Liver (tissue), 9 donors: ENCODE data around the gene ATAT1. TPM values are rescaled to one million over a fixed set of nuclear protein-coding genes. Genes with fewer than 3 reads are reported as not detected.

Source experiments
- DNase-seq: peaks from one replicate; pipeline ENCODE4 v3.0.0-alpha.2; 2017; ENCODE audit warnings: low spot score
- H3K27ac ChIP-seq, 2 donors: one replicate each; pipeline ENCODE4 v1.7.0; 2013; ENCODE audit warnings: inconsistent platforms in 2 of 2, low read length in 2 of 2, control low read depth in 1 of 2, low read depth in 1 of 2, mild to moderate bottlenecking in 1 of 2
- H3K27me3 ChIP-seq, 4 donors: one replicate each; pipeline versions ENCODE4 v1.6.1 to v1.7.0; 2013; ENCODE audit warnings: low read length in 3 of 4, inconsistent platforms in 1 of 4, mild to moderate bottlenecking in 1 of 4, moderate library complexity in 1 of 4; ENCODE audit not compliant: control insufficient read depth in 4 of 4, insufficient read depth in 4 of 4
- H3K36me3 ChIP-seq, 4 donors: one replicate each; pipeline versions ENCODE4 v1.6.1 to v1.7.0; 2013; ENCODE audit warnings: low read length in 3 of 4, mild to moderate bottlenecking in 3 of 4, low read depth in 1 of 4, moderate library complexity in 1 of 4; ENCODE audit not compliant: control insufficient read depth in 4 of 4, insufficient read depth in 3 of 4
- H3K4me1 ChIP-seq, 4 donors: one replicate each; pipeline versions ENCODE4 v1.6.1 to v1.7.0; 2013; ENCODE audit warnings: low read length in 3 of 4, mild to moderate bottlenecking in 3 of 4, moderate library complexity in 1 of 4; ENCODE audit not compliant: control insufficient read depth in 4 of 4, insufficient read depth in 4 of 4
- H3K4me3 ChIP-seq, 3 donors: one replicate each; pipeline versions ENCODE4 v1.6.1 to v1.7.0; 2013; ENCODE audit warnings: low read length in 3 of 3, control low read depth in 1 of 3, low read depth in 1 of 3, mild to moderate bottlenecking in 1 of 3
- H3K9ac ChIP-seq, 2 donors: one replicate each; pipeline ENCODE4 v1.7.0; 2013; ENCODE audit warnings: low read length in 2 of 2, mild to moderate bottlenecking in 2 of 2, moderate library complexity in 2 of 2, control low read depth in 1 of 2, low read depth in 1 of 2
- H3K9me3 ChIP-seq, 4 donors: one replicate each; pipeline versions ENCODE4 v1.6.1 to v1.7.0; 2013; ENCODE audit warnings: low read length in 3 of 4; ENCODE audit not compliant: control insufficient read depth in 4 of 4
- CTCF ChIP-seq: fragments of 150-350 bp; IDR thresholded peaks from 2 replicates; pipeline ENCODE4 v1.5.1; 2017; ENCODE audit warnings: improper control_type of control experiment, low read depth, low read length; ENCODE audit not compliant: missing input control
- EGR1 ChIP-seq, 2 donors: IDR thresholded peaks; 2 replicates each; pipeline ENCODE4 v1.6.1; 2016 to 2018; ENCODE audit warnings: antibody characterized with exemption in 2 of 2, low read depth in 2 of 2
- FOXA1 ChIP-seq: IDR thresholded peaks from 2 replicates; pipeline ENCODE4 v1.6.1; 2016; ENCODE audit warnings: antibody characterized with exemption
- FOXA2 ChIP-seq: IDR thresholded peaks from 2 replicates; pipeline ENCODE4 v1.6.1; 2016; ENCODE audit warnings: antibody characterized with exemption
- GABPA ChIP-seq, 2 donors: IDR thresholded peaks in 1 of 2; conservative IDR thresholded peaks in 1 of 2; 2 replicates each; pipeline ENCODE4 v1.6.1; 2016; ENCODE audit warnings: antibody characterized with exemption in 2 of 2, mild to moderate bottlenecking in 1 of 2, moderate library complexity in 1 of 2
- HNF4G ChIP-seq: IDR thresholded peaks from 2 replicates; pipeline ENCODE4 v1.6.1; 2016; ENCODE audit warnings: antibody characterized with exemption
- JUND ChIP-seq, 2 donors: IDR thresholded peaks; 2 replicates each; pipeline ENCODE4 v1.6.1; 2016; ENCODE audit warnings: antibody characterized with exemption in 2 of 2
- MAX ChIP-seq: IDR thresholded peaks from 2 replicates; pipeline ENCODE4 v1.6.1; 2016; ENCODE audit warnings: antibody characterized with exemption
- NR2F2 ChIP-seq: IDR thresholded peaks from 2 replicates; pipeline ENCODE4 v1.6.1; 2016; ENCODE audit warnings: antibody characterized with exemption
- RAD21 ChIP-seq, 2 donors: IDR thresholded peaks; 2 replicates each; pipeline ENCODE4 v1.6.1; 2016; ENCODE audit warnings: antibody characterized with exemption in 2 of 2, mild to moderate bottlenecking in 2 of 2
- REST ChIP-seq: IDR thresholded peaks from 2 replicates; pipeline ENCODE4 v1.6.1; 2016; ENCODE audit warnings: antibody characterized with exemption, mild to moderate bottlenecking
- RXRA ChIP-seq, 2 donors: IDR thresholded peaks; 2 replicates each; pipeline ENCODE4 v1.6.1; 2017 to 2018; ENCODE audit warnings: antibody characterized with exemption in 2 of 2, mild to moderate bottlenecking in 1 of 2
- SP1 ChIP-seq: IDR thresholded peaks from 2 replicates; pipeline ENCODE4 v1.6.1; 2018; ENCODE audit warnings: antibody characterized with exemption, mild to moderate bottlenecking
- TAF1 ChIP-seq: conservative IDR thresholded peaks from 2 replicates; pipeline ENCODE4 v1.6.1; 2016; ENCODE audit warnings: antibody characterized with exemption, mild to moderate bottlenecking
- ZBTB33 ChIP-seq: IDR thresholded peaks from 2 replicates; pipeline ENCODE4 v1.6.1; 2016; ENCODE audit warnings: antibody characterized with exemption
- whole genome bisulfite sequencing: extraction: QIAGEN DNeasy Blood & Tissue Kit; methylation state at CpG from one replicate; pipeline ENCODE4 v1.1.7; 2013; 5-methylcytosine and 5-hydroxymethylcytosine counted together
- polyA plus RNA-seq, 2 donors: library from polyadenylated mRNA; stranded (reverse) in 1 of 2; unstranded in 1 of 2; fragments of 200-250 nt in 1 of 2; fragments of >200 nt in 1 of 2; fragmentation: Nextera tagmentation in 1 of 2; extraction: Ambion mirVana in 1 of 2; gene quantifications; one replicate each; pipeline versions ENCODE4 v1.2.1 to v1.2.3, GENCODE V29; 2013 to 2015
- total RNA-seq, 2 donors: library from RNA; depleted of rRNA; stranded (reverse); fragments of >200 nt; gene quantifications; one replicate each; pipeline ENCODE4 v1.2.3, GENCODE V29; 2014
- donor health status: healthy.
- donor health status: healthy.
- donor health status: healthy.
- donor health status: healthy.
- donor health status: healthy.

ATAT1 gene
- total and polyA plus RNA-seq, 4 donors = 2.1 to 5.4 (median 3.0) TPM

- no peak overlapping the region for H3K9ac ChIP-seq
- WGBS = 77% methylated on average over 2 of the region's 2 CpGs
- H3K4me1 ChIP-seq = peaks cover 2 to 23% (median 7%) of the 10 kb centered on the region in 4 donors
Measured at GRCh38 chr6:30611856-30612194, 14.8 kb upstream of the ATAT1 start.

GRCh38 chr6:30612213-30612612 is 14.5 kb upstream of the ATAT1 start:
- no peaks in the 10 kb centered on the region for H3K27me3 ChIP-seq
- 78% methylated on average over 1 of the region's 1 CpG for WGBS
- peaks cover 2 to 23% (median 7%) of the 10 kb centered on the region in 4 donors for H3K4me1 ChIP-seq
- no peak overlapping the region for H3K4me3 ChIP-seq
- H3K27ac ChIP-seq = no peak overlapping the region
- no peaks in the 10 kb centered on the region for H3K9me3 ChIP-seq
- H3K9ac ChIP-seq = no peak overlapping the region
- H3K36me3 ChIP-seq = peaks cover 10 to 25% (median 23%) of the 10 kb centered on the region in 4 donors
- no peak for DNase-seq
- no peak for TF ChIP-seq GABPA (IDR thresholded peaks at IDR 0.05 in 1 of 2, conservative IDR thresholded peaks at IDR 0.05 in 1 of 2)
- TF ChIP-seq NR2F2 = no peak
- no peak for TF ChIP-seq FOXA2
- TF ChIP-seq RAD21 (IDR thresholded peaks at IDR 0.05) = peak in 1 of 2 donors; percentile 40
- no peak for TF ChIP-seq ZBTB33
- no peak for TF ChIP-seq EGR1 (IDR thresholded peaks at IDR 0.05; ENCODE audit: low read depth in 2 of 2)
- no peak for TF ChIP-seq FOXA1
- no peak for TF ChIP-seq TAF1
- peak; percentile 24 for TF ChIP-seq CTCF

More at GRCh38 chr6:30611856-30612194, 14.8 kb upstream of the ATAT1 start:
- no peak for DNase-seq
- Histone ChIP-seq H3K27me3 (no peaks in the 10 kb centered on the region), H3K4me3 (no peak overlapping the region), H3K9me3 (no peaks in the 10 kb centered on the region), H3K36me3 (peaks cover 10 to 29% (median 26%) of the 10 kb centered on the region in 4 donors), H3K27ac (no peak overlapping the region)
- TF ChIP-seq NR2F2 = no peak
- no peak for TF ChIP-seq HNF4G
- TF ChIP-seq RXRA (IDR thresholded peaks at IDR 0.05) = no peak
- TF ChIP-seq RAD21 (IDR thresholded peaks at IDR 0.05) = no peak
- no peak for TF ChIP-seq ZBTB33
- TF ChIP-seq MAX = no peak
- no peak for TF ChIP-seq REST
- TF ChIP-seq FOXA1 = no peak
- no peak for TF ChIP-seq JUND (IDR thresholded peaks at IDR 0.05)
- no peak for TF ChIP-seq SP1
